ENCODE measurements around the gene CTSE. TPM values are rescaled to one million over a fixed set of nuclear protein-coding genes. Genes with fewer than 3 reads are reported as not detected.

The CTSE gene
- total and polyA plus RNA-seq, 9 of the 15 experiments (the other 6 are each of a cell fraction or from before 2014, with no cell fraction given) = 0.04 to 0.18 (median 0.09) TPM; not detected in 4

DNA sequence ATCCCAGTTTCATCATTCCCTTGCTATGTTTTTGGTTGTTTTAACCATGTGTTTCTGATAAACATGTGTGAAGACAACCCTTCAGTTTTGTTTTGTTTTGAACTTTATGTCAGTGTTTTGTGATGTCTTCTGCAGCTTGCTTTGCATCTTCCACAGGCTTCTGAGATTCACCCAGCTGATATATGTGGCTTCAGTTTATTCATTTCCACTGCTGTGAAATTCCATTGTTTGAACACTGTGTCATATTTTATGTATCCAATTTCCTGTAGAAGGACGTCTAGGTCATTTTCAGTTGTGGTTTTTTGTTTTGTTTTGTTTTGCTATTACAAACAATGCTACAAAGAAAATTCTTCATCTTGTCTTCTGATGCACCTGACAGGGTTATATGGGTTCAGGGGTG, 53.2 kb downstream of the CTSE start:
- no peaks in the 10 kb centered on the region; the same call in 1 of the 2 replicates for H3K9me3 ChIP-seq (replicated peaks; ENCODE audit: control insufficient read depth, insufficient read depth, low read depth, low read length)
- H3K9ac ChIP-seq (ENCODE audit: insufficient read depth in 1 of 2, low read depth in 2 of 2, low read length in 2 of 2) = no peak overlapping the region
- H3K27ac ChIP-seq (ENCODE audit: extremely low read depth, low read depth, low read length) = no peak overlapping the region
- FAIRE-seq (no peak), ATAC-seq (no peak), DNase-seq (ENCODE audit: extremely low read depth in 1 of 4, low spot score in 3 of 4) (no peak)
- WGBS (ENCODE audit: insufficient coverage, low coverage, missing lambda C conversion rate) = 0% methylated on average over 1 of the region's 1 CpG
- no peak overlapping the region for H3K4me2 ChIP-seq (ENCODE audit: insufficient read depth, low read length)
- no peaks in the 10 kb centered on the region for H3K79me2 ChIP-seq (ENCODE audit: control insufficient read depth, insufficient read depth, low read length)
- no peaks in the 10 kb centered on the region for H3K36me3 ChIP-seq (ENCODE audit: control insufficient read depth, insufficient read depth, low read length)
- no TSS peak for BruUV-seq (replicated peaks)
- no peaks in the 10 kb centered on the region for H3K9me1 ChIP-seq (ENCODE audit: control insufficient read depth, insufficient read depth, low read length)
- H4K20me1 ChIP-seq (replicated peaks; ENCODE audit: control insufficient read depth, insufficient read depth, low read length) = no peaks in the 10 kb centered on the region
- intact Hi-C loops (cut with micrococcal nuclease) (no loop called here), in situ Hi-C loops (cut with MboI) (no loop called here)
- peaks cover 0 to 3% of the 10 kb centered on the region in 2 experiments; a peak in 1 of 5 replicates for H3K4me1 ChIP-seq (replicated peaks in 1 of 2; ENCODE audit: control insufficient read depth in 2 of 2, insufficient read depth in 2 of 2, low read length in 2 of 2)
- no peak overlapping the region for H2AFZ ChIP-seq (ENCODE audit: low read depth, low read length)
- H3K4me3 ChIP-seq = no peak overlapping the region
- H3K27me3 ChIP-seq (ENCODE audit: control insufficient read depth in 2 of 2, insufficient read depth in 2 of 2, low read length in 2 of 2) = peaks cover 13 to 40% of the 10 kb centered on the region in 2 experiments; a peak in 4 of 5 replicates
- POLR2A ChIA-PET = interaction anchor here (1.3 kb wide), 1 partner anchor 9 kb away, joined by 3 read pairs; no protein-coding TSS in a partner anchor
- CTCF ChIA-PET (ENCODE audit: low intra/inter-chr PET ratio) = no interaction called here
- TF ChIP-seq NR1H2 (CRISPR knock-in tag; IDR thresholded peaks at IDR 0.05) (no peak), SIX5 (IDR thresholded peaks at IDR 0.05; ENCODE audit: borderline replicate concordance in 1 of 2, insufficient read depth in 1 of 2, low read depth in 1 of 2, low read length in 2 of 2) (no peak), HINFP (tag; conservative IDR thresholded peaks at IDR 0.05; ENCODE audit: low read depth) (no peak), ZKSCAN8 (CRISPR knock-in tag; IDR thresholded peaks at IDR 0.05) (no peak), ESRRB (CRISPR knock-in tag; IDR thresholded peaks at IDR 0.05; ENCODE audit: borderline replicate concordance) (no peak), HNRNPL (IDR thresholded peaks at IDR 0.05; ENCODE audit: low read depth, low read length) (no peak), MEF2D (tag; conservative IDR thresholded peaks at IDR 0.05; ENCODE audit: low read depth) (no peak), SUPT5H (IDR thresholded peaks at IDR 0.05) (no peak), SP2 (IDR thresholded peaks at IDR 0.05; ENCODE audit: extremely low read depth, low read depth, low read length, poor library complexity, severe bottlenecking) (no peak), MEIS2 (IDR thresholded peaks at IDR 0.05; ENCODE audit: partially characterized antibody) (no peak), LEF1 (IDR thresholded peaks at IDR 0.05) (no peak), ZZZ3 (IDR thresholded peaks at IDR 0.05) (no peak)
